Ishikawa (cell line): ENCODE data around the gene KASH5.

ENCODE experiments used
- CEBPB ChIP-seq: IDR thresholded peaks from 2 replicates; pipeline ENCODE4 v1.6.1; 2012
- CREB1 ChIP-seq: IDR thresholded peaks from 2 replicates; pipeline ENCODE4 v1.6.1; 2012; ENCODE audit warnings: low read depth
- EGR1 ChIP-seq: IDR thresholded peaks from 2 replicates; pipeline ENCODE4 v1.6.1; 2012
- EP300 ChIP-seq: IDR thresholded peaks from 2 replicates; pipeline ENCODE4 v1.6.1; 2012; ENCODE audit warnings: borderline replicate concordance
- FOXM1 ChIP-seq: IDR thresholded peaks from 2 replicates; pipeline ENCODE4 v1.6.1; 2012; ENCODE audit warnings: low read depth, borderline replicate concordance
- MAX ChIP-seq: IDR thresholded peaks from 2 replicates; pipeline ENCODE4 v1.6.1; 2012
- NFIC ChIP-seq: IDR thresholded peaks from 2 replicates; pipeline ENCODE4 v1.6.1; 2012
- RAD21 ChIP-seq: IDR thresholded peaks from 2 replicates; pipeline ENCODE4 v1.6.1; 2012; ENCODE audit warnings: low read depth
- REST ChIP-seq: IDR thresholded peaks from 2 replicates; pipeline ENCODE4 v1.6.1; 2012; ENCODE audit warnings: low read depth, mild to moderate bottlenecking
- TAF1 ChIP-seq: IDR thresholded peaks from 2 replicates; pipeline ENCODE4 v1.6.1; 2012; ENCODE audit warnings: low read depth, mild to moderate bottlenecking
- TCF12 ChIP-seq: IDR thresholded peaks from 2 replicates; pipeline ENCODE4 v1.6.1; 2012; ENCODE audit warnings: low read depth
- TEAD4 ChIP-seq: IDR thresholded peaks from 2 replicates; pipeline ENCODE4 v1.6.1; 2012
- USF1 ChIP-seq: IDR thresholded peaks from 2 replicates; pipeline ENCODE4 v1.6.1; 2012
- YY1 ChIP-seq: IDR thresholded peaks from 2 replicates; pipeline ENCODE4 v1.6.1; 2012; ENCODE audit warnings: low read depth
- ZBTB7A ChIP-seq: IDR thresholded peaks from 2 replicates; pipeline ENCODE4 v1.6.1; 2012; ENCODE audit warnings: low read depth

The KASH5 gene

GRCh38 chr19:49442771-49443365, 54.8 kb downstream of the KASH5 start:
- no peak for TF ChIP-seq REST
- peak; percentile 73 for TF ChIP-seq TEAD4
- TF ChIP-seq EGR1, result peak; percentile 63; the same call in 1 of the 2 replicates

GRCh38 chr19:49443366-49444099, 55.5 kb downstream of the KASH5 start:
- peak; percentile 93 for TF ChIP-seq ZBTB7A
- no peak for TF ChIP-seq EP300
- no peak for TF ChIP-seq CEBPB
- no peak for TF ChIP-seq TCF12
- TF ChIP-seq YY1, result 0 out of 2 replicates have a peak, but pooled peaks have one; percentile 57
- peak; percentile 96 for TF ChIP-seq EGR1
- TF ChIP-seq TAF1, result no peak
- no peak for TF ChIP-seq REST
- TF ChIP-seq USF1, result 0 out of 2 replicates have a peak, but pooled peaks have one; percentile 20
- peak; percentile 81 for TF ChIP-seq RAD21
- TF ChIP-seq TEAD4, result no peak
- peak; percentile 30; the same call in 1 of the 2 replicates for TF ChIP-seq MAX
- no peak for TF ChIP-seq CREB1
- no peak for TF ChIP-seq FOXM1
- TF ChIP-seq NFIC, result peak; percentile 21; the same call in 1 of the 2 replicates

- TF ChIP-seq TAF1 (no peak), YY1 (no peak), FOXM1 (no peak), CREB1 (no peak), RAD21 (no peak)
Observed at GRCh38 chr19:49445997-49446396, 57.9 kb downstream of the KASH5 start.

GRCh38 chr19:49447485-49448431, 59.7 kb downstream of the KASH5 start:
- TF ChIP-seq FOXM1, result no peak

GRCh38 chr19:49448432-49448786, 60.4 kb downstream of the KASH5 start:
- TF ChIP-seq YY1 (no peak), ZBTB7A (no peak), TAF1 (no peak), NFIC (no peak), TCF12 (no peak), FOXM1 (no peak), MAX (no peak), RAD21 (no peak), TEAD4 (no peak), EGR1 (no peak), CEBPB (no peak), REST (no peak)
